ENCODE data around the gene MAP3K4.
"Not testable (repeated sequence)": the region's sequence is repeated elsewhere in the genome, so short reads cannot be mapped to it uniquely, and the experiment has no call there.

MAP3K4 gene

GRCh38 chr6:160960839-160961238 lies 30.7 kb upstream of the MAP3K4 start:
- no peak overlapping the region for H3K4me3 ChIP-seq (ENCODE audit: low read length)
- no peak for TF ChIP-seq ZNF274 (IDR thresholded peaks at IDR 0.05; ENCODE audit: low read depth, low read length)

GRCh38 chr6:160962835-160963623 lies 28.5 kb upstream of the MAP3K4 start:
- no peak for TF ChIP-seq ZNF274 (IDR thresholded peaks at IDR 0.05; ENCODE audit: low read depth, low read length)
- no peak overlapping the region for H3K4me3 ChIP-seq (ENCODE audit: low read length)

DNA sequence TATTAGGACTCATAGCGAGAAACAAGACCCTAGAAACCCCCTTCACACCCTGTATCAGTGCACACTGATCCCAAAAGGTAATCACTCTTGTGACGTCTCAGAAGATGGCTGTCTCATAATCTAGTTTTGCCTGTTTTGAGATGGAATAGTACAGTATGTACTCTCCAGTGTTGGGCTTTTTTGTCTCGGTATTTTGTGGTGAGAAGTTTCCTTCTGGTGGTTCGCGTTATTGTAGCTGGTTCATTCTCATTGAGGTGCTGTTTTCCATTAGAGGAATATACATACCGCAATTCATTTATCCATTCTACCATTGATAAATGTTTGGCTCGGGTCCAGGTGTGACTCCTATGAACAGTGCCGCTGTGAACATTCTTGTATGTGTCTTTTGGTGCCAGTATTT lies 27.9 kb upstream of the MAP3K4 start:
- H3K4me3 ChIP-seq (ENCODE audit: low read length): no peak overlapping the region
- no peak for TF ChIP-seq ZNF274 (IDR thresholded peaks at IDR 0.05; ENCODE audit: low read depth, low read length)

GRCh38 chr6:160965893-160966292 lies 25.7 kb upstream of the MAP3K4 start:
- no peak for TF ChIP-seq ZNF274 (IDR thresholded peaks at IDR 0.05; ENCODE audit: low read depth, low read length)
- no peak overlapping the region for H3K4me3 ChIP-seq (ENCODE audit: low read length)

- TF ChIP-seq ZNF274 (IDR thresholded peaks at IDR 0.05; ENCODE audit: low read depth, low read length): no peak
- no peak overlapping the region for H3K4me3 ChIP-seq (ENCODE audit: low read length)
These were observed 24.9 kb upstream of the MAP3K4 start for GRCh38 chr6:160966493-160967229.

- no peak for TF ChIP-seq ZNF274 (IDR thresholded peaks at IDR 0.05; ENCODE audit: low read depth, low read length)
- no peak overlapping the region for H3K4me3 ChIP-seq (ENCODE audit: low read length)
These were observed 24.2 kb upstream of the MAP3K4 start for GRCh38 chr6:160967351-160967750.

- TF ChIP-seq ZNF274 (IDR thresholded peaks at IDR 0.05; ENCODE audit: low read depth, low read length): no peak
- no peak overlapping the region for H3K4me3 ChIP-seq (ENCODE audit: low read length)
These were observed 23.7 kb upstream of the MAP3K4 start for GRCh38 chr6:160967833-160968232.

GRCh38 chr6:160971171-160971570 lies 20.4 kb upstream of the MAP3K4 start:
- no peak overlapping the region for H3K4me3 ChIP-seq (ENCODE audit: low read length)
- no peak for TF ChIP-seq ZNF274 (IDR thresholded peaks at IDR 0.05; ENCODE audit: low read depth, low read length)

GRCh38 chr6:160972111-160972510 lies 19.5 kb upstream of the MAP3K4 start:
- TF ChIP-seq ZNF274 (IDR thresholded peaks at IDR 0.05; ENCODE audit: low read depth, low read length): no peak
- no peak overlapping the region for H3K4me3 ChIP-seq (ENCODE audit: low read length)

GRCh38 chr6:160972594-160972993 lies 19.0 kb upstream of the MAP3K4 start:
- H3K4me3 ChIP-seq (ENCODE audit: low read length): not testable (repeated sequence)

DNA sequence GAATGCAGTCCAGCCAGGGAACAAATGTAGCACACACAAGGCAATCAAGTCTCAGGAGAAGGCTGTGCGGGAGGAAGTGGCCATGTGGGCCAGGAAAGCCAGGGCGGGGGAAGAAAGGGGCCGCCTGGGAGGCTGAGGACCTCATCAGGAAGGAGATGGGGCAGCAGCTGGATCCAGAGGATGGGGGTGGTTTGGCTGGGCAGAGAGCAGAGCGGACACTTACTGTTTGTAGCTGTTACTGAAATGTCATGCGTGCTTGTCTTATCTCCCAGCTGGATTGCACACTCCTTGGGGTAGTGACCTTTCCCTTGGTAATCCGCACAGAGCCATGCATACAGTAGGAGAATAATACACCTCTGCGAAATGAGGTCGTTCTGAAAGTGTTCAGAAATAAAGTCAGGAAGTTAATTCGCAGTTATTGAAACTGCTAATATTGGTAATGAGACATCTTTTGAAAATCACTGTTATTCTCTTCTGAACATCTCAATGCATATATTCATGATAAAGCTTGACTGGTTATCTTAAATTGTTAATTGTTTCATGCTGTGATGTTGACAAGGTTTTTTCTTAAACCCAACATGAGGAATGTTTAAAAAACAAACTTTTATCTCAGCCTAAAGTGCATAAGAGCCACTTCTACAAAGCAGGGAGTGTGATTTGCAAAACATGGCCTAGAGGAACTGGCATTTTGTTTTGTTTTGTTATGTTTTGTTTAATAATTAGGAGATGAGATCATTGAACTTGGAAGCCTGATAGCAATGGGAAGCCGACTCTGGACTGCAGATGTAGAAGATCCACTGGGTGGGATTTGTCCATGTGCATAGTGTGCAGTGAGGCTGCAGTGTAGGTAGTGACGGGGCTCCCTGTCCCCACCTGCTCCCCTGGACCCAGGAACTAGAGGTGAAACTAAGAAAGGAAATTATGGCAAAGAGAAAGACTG lies 18.0 kb upstream of the MAP3K4 start:
- no peak for TF ChIP-seq ZNF274 (IDR thresholded peaks at IDR 0.05; ENCODE audit: low read depth, low read length)
- no peak overlapping the region for H3K4me3 ChIP-seq (ENCODE audit: low read length)

GRCh38 chr6:160974304-160974771 lies 17.2 kb upstream of the MAP3K4 start:
- H3K4me3 ChIP-seq (ENCODE audit: low read length): no peak overlapping the region
- no peak for TF ChIP-seq ZNF274 (IDR thresholded peaks at IDR 0.05; ENCODE audit: low read depth, low read length)

DNA sequence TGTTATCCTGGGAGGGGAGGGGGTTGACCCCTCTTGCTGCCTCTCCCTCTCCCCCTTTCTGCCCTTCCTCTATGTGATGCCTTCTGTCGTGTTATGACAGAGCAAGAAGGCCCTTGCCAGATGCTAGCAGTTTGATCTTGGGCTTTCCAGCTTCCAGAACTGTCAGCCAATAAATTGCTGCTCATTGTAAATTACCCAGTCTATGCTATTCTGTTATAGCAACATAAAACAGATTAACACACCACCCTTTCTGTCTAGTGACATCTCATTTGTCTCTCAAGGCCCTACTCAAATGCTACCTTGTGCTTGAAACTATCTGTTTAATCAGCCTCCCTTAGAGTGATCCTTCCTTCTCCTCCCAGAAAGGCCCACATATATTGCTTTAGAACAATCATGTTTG lies 16.4 kb upstream of the MAP3K4 start:
- no peak overlapping the region for H3K4me3 ChIP-seq (ENCODE audit: low read length)
- no peak for TF ChIP-seq ZNF274 (IDR thresholded peaks at IDR 0.05; ENCODE audit: low read depth, low read length)

DNA sequence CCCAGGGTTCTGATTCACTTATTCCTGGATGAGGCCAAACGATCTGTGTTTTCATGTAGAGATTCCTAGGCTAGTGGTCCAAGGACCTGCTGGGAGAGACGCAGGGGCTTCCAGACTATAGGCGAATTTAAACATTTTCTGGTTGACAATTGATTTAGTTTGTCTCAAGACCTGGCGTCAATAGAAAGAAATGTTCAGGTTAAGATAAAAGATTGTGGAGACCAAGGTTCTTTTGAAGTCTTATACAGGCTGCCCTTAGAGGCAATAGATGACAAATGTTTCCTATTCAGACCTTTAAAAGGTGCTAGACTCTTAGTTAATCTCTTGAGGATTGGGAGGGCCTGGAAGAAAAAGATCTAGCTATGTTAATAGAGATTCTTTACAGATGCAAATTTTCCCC lies 15.6 kb upstream of the MAP3K4 start:
- H3K4me3 ChIP-seq (ENCODE audit: low read length): not testable (repeated sequence)

All from GM08714 (cell line).